Testis (tissue), 2 donors: Measurements from ENCODE around the gene OPHN1.

Experiments used
- POLR2A ChIP-seq: fragments of 450-650 bp; IDR thresholded peaks from one replicate; pipeline ENCODE4 v1.6.1; 2017; ENCODE audit warnings: antibody characterized with exemption, mild to moderate bottlenecking, moderate library complexity
- TF ChIP-seq, protein P1 (sequence below), 3 experiments: fragments of 450-650 bp in 2 of 3; fragments of 200-600 bp in 1 of 3; sonication (generic) in 1 of 3; IDR thresholded peaks; one replicate each; pipeline ENCODE4 v1.5.1; 2016 to 2019; ENCODE audit warnings: antibody characterized with exemption in 3 of 3, mild to moderate bottlenecking in 2 of 3, moderate library complexity in 1 of 3

DNA sequence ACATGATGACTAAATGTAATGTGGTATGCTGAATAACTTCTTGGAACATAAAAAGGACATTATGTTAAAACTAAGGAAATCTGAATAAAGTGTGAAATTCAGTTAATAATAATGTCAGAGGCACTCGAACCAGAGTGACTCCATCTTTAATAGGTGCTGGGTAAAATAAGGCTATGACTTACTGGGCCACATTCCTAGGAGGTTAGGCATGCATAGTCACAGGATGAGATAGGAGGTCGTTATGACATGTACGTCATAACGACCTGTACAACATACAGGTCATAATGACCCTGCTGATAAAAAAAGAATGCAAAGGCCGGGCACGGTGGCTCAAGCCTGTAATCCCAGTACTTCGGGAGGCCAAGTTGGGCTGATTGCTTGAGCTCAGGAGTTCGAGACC, 28.9 kb upstream of the OPHN1 start:
- no peak for TF ChIP-seq POLR2A
- TF ChIP-seq, protein P1, sequence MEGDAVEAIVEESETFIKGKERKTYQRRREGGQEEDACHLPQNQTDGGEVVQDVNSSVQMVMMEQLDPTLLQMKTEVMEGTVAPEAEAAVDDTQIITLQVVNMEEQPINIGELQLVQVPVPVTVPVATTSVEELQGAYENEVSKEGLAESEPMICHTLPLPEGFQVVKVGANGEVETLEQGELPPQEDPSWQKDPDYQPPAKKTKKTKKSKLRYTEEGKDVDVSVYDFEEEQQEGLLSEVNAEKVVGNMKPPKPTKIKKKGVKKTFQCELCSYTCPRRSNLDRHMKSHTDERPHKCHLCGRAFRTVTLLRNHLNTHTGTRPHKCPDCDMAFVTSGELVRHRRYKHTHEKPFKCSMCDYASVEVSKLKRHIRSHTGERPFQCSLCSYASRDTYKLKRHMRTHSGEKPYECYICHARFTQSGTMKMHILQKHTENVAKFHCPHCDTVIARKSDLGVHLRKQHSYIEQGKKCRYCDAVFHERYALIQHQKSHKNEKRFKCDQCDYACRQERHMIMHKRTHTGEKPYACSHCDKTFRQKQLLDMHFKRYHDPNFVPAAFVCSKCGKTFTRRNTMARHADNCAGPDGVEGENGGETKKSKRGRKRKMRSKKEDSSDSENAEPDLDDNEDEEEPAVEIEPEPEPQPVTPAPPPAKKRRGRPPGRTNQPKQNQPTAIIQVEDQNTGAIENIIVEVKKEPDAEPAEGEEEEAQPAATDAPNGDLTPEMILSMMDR (IDR thresholded peaks at IDR 0.05), result no peak
